Skeletal muscle satellite cell (primary cell): ENCODE data around the gene NSL1.
"Not testable (repeated sequence)": the region's sequence is repeated elsewhere in the genome, so short reads cannot be mapped to it uniquely, and the experiment has no call there.

Experiments used
- H3K27me3 ChIP-seq: 2 replicates; pipeline ENCODE4 v1.7.0; 2013; ENCODE audit warnings: low read length; ENCODE audit not compliant: control insufficient read depth, insufficient read depth
- H3K36me3 ChIP-seq: 2 replicates; pipeline ENCODE4 v1.7.0; 2013; ENCODE audit warnings: mild to moderate bottlenecking, control low read depth, low read length; ENCODE audit not compliant: insufficient read depth
- H3K4me1 ChIP-seq: 2 replicates; pipeline ENCODE4 v1.7.0; 2013; ENCODE audit warnings: low read length; ENCODE audit not compliant: control insufficient read depth, insufficient read depth
- H3K4me2 ChIP-seq: 2 replicates; pipeline ENCODE4 v1.7.0; 2013; ENCODE audit warnings: mild to moderate bottlenecking, low read length
- H3K4me3 ChIP-seq: 2 replicates; pipeline ENCODE4 v1.7.0; 2013; ENCODE audit warnings: low read length
- H3K9ac ChIP-seq: 2 replicates; pipeline ENCODE4 v1.7.0; 2013; ENCODE audit warnings: mild to moderate bottlenecking, low read depth, low read length, moderate library complexity
- H3K9me3 ChIP-seq: replicated peaks from 2 replicates; pipeline ENCODE4 v1.7.0; 2013; ENCODE audit warnings: mild to moderate bottlenecking, control low read depth, low read length

The NSL1 gene

DNA sequence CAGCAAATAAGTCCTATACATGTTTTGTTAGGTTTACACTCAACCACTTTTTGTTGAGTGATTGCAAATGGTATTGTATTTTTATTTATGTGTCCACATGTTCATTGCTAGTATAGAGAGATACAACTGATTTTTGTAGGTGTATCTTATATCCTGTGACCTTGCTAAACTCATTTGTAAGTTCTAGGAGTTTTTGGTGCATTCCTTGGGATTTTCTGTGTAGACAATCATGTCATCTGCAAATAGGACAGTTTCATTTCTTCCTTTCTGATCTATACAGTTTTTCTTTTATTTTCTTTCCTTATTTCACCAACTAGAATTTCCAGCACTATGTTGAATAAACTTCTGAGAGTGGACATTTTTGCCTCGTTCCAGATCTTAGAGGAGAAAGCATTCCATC, 75.4 kb downstream of the NSL1 start:
- H3K4me3 ChIP-seq = no peak overlapping the region
- H3K27me3 ChIP-seq = no peaks in the 10 kb centered on the region
- no peak overlapping the region for H3K9ac ChIP-seq
- H3K36me3 ChIP-seq = no peaks in the 10 kb centered on the region
- no peak overlapping the region for H3K4me2 ChIP-seq
- no peaks in the 10 kb centered on the region for H3K9me3 ChIP-seq
- peaks cover 13% of the 10 kb centered on the region for H3K4me1 ChIP-seq

DNA sequence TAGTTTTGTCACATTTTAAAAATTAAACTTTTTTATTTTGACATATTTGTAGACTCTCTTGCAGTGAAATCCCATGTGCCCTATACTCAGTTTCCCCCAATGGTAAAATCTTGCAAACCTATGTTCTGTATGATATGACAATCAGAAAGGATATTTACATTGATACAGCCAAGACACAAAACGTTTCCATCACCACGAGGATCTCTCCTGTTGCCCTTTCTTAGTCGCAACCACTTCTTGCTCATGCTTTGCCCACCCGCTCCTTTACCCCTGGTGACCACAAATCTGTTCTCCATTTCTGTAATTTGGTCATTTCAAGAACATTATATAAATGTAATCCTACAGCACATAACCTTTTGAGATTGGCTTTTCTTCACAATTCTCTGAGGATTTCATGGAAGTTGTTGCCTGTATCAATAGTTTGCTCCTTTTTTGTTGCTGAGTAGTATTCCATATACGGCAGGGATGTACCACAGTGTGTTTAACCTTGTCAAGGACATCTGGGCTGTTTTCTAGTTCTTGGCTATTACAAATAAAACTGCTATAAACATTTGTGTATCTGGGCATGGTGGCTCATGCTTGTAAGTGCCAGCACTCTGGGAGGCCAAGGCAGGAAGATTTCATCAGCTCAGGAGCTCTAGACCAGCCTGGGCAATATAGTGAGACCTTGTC, 78.0 kb downstream of the NSL1 start:
- Histone ChIP-seq H3K27me3 (no peaks in the 10 kb centered on the region), H3K9me3 (no peaks in the 10 kb centered on the region), H3K4me1 (peaks cover 12% of the 10 kb centered on the region), H3K4me2 (no peak overlapping the region), H3K36me3 (no peaks in the 10 kb centered on the region), H3K9ac (no peak overlapping the region), H3K4me3 (no peak overlapping the region)

GRCh38 chr1:212712451-212713303, 78.9 kb downstream of the NSL1 start:
- no peak overlapping the region for H3K4me2 ChIP-seq
- H3K36me3 ChIP-seq = no peaks in the 10 kb centered on the region
- H3K27me3 ChIP-seq = no peaks in the 10 kb centered on the region
- H3K4me1 ChIP-seq = peaks cover 12% of the 10 kb centered on the region
- peak overlapping the region; percentile 43 for H3K9ac ChIP-seq
- H3K4me3 ChIP-seq = no peak overlapping the region
- H3K9me3 ChIP-seq = no peaks in the 10 kb centered on the region

DNA sequence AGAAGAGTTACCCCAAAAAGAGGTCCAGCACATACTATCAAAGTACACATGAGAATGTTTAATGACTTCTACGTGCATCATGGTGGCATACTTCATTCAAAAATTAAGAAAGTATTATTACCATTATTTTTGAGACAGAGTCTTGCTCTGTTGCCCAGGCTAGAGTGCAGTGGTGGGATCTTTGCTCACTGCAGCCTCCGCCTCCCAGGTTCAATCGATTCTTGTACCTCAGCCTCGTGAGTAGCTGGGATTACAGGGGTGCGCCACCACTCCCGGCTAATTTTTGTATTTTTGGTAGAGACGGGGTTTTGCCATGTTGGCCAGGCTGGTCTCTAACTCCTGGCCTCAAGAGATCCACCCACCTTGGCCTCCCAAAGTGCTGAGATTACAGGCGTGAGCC, 79.6 kb downstream of the NSL1 start:
- H3K4me3 ChIP-seq, H3K9me3 ChIP-seq, H3K36me3 ChIP-seq, H3K9ac ChIP-seq, H3K27me3 ChIP-seq, H3K4me2 ChIP-seq: not testable (repeated sequence)
- peaks cover 12% of the 10 kb centered on the region for H3K4me1 ChIP-seq

- no peaks in the 10 kb centered on the region for H3K9me3 ChIP-seq
- no peaks in the 10 kb centered on the region for H3K36me3 ChIP-seq
- H3K4me3 ChIP-seq = no peak overlapping the region
- peaks cover 12% of the 10 kb centered on the region for H3K4me1 ChIP-seq
- no peaks in the 10 kb centered on the region for H3K27me3 ChIP-seq
- H3K4me2 ChIP-seq = no peak overlapping the region
- H3K9ac ChIP-seq = no peak overlapping the region
Measured at GRCh38 chr1:212710566-212710965, 81.0 kb downstream of the NSL1 start.

- Histone ChIP-seq H3K4me1 (peaks cover 16% of the 10 kb centered on the region), H3K9ac (no peak overlapping the region), H3K4me3 (no peak overlapping the region), H3K36me3 (no peaks in the 10 kb centered on the region), H3K9me3 (no peaks in the 10 kb centered on the region), H3K27me3 (peaks cover 12% of the 10 kb centered on the region), H3K4me2 (no peak overlapping the region)
Measured at GRCh38 chr1:212703991-212704564, 87.5 kb downstream of the NSL1 start.

GRCh38 chr1:212702672-212703071, 88.9 kb downstream of the NSL1 start:
- no peaks in the 10 kb centered on the region for H3K36me3 ChIP-seq
- H3K27me3 ChIP-seq = peaks cover 26% of the 10 kb centered on the region
- peaks cover 21% of the 10 kb centered on the region for H3K4me1 ChIP-seq
- H3K9ac ChIP-seq = no peak overlapping the region
- no peak overlapping the region for H3K4me3 ChIP-seq
- no peaks in the 10 kb centered on the region for H3K9me3 ChIP-seq
- H3K4me2 ChIP-seq = no peak overlapping the region

GRCh38 chr1:212701910-212702309, 89.7 kb downstream of the NSL1 start:
- Histone ChIP-seq H3K27me3 (peaks cover 31% of the 10 kb centered on the region), H3K4me3 (no peak overlapping the region), H3K4me2 (no peak overlapping the region), H3K36me3 (no peaks in the 10 kb centered on the region), H3K9ac (no peak overlapping the region), H3K9me3 (no peaks in the 10 kb centered on the region), H3K4me1 (peaks cover 21% of the 10 kb centered on the region)

GRCh38 chr1:212700892-212701819, 90.4 kb downstream of the NSL1 start:
- no peak overlapping the region for H3K9ac ChIP-seq
- H3K4me2 ChIP-seq = peak overlapping the region; percentile 92
- H3K4me3 ChIP-seq = peak overlapping the region; percentile 68
- peaks cover 21% of the 10 kb centered on the region for H3K4me1 ChIP-seq
- no peaks in the 10 kb centered on the region for H3K36me3 ChIP-seq
- H3K9me3 ChIP-seq = no peaks in the 10 kb centered on the region
- peaks cover 31% of the 10 kb centered on the region for H3K27me3 ChIP-seq

DNA sequence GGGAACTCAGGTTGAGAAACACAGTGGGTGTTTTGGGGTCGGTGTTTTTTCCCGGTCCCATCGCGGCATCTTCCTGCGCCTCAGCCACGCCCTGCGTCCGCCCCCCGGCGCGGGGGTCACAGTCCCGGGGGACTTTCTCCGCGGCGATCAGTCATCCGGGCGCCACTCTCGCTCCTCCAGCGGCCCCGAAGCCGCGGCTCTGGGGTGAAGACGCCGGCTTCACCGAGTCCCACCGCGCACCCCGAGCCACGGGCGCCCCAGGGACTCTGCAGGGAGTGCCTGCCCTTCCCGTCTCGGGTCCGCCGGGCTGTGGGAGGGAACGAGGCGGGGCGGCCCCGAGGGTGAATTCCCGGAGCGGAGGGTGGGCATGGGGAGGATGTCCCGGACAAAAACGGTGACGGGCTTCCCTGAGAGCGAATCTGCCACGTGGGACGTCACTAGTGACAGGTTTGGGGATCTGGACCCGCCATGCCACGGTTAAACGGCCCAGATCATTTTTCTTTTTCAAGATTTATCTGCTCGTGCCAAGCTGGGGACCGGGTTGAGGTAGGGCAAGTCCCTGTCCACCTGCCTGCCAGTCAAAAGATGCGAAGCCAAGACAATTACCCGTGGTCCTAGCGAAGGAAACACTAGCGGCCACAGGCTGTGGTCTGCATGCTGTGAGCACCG, 91.2 kb downstream of the NSL1 start:
- peaks cover 21% of the 10 kb centered on the region for H3K4me1 ChIP-seq
- H3K4me2 ChIP-seq = peak overlapping the region; percentile 92
- H3K27me3 ChIP-seq = peaks cover 31% of the 10 kb centered on the region
- no peaks in the 10 kb centered on the region for H3K9me3 ChIP-seq
- peak overlapping the region; percentile 68 for H3K4me3 ChIP-seq
- H3K9ac ChIP-seq = peak overlapping the region; percentile 68
- no peaks in the 10 kb centered on the region for H3K36me3 ChIP-seq
